Embryonic facial prominence (tissue), 1 donor: ENCODE data around the gene DBNL.

Source experiments
- DNase-seq: peaks from one replicate; pipeline ENCODE4 v3.0.0-alpha.2; 2016; ENCODE audit errors: extremely low spot score

The DBNL gene

DNA sequence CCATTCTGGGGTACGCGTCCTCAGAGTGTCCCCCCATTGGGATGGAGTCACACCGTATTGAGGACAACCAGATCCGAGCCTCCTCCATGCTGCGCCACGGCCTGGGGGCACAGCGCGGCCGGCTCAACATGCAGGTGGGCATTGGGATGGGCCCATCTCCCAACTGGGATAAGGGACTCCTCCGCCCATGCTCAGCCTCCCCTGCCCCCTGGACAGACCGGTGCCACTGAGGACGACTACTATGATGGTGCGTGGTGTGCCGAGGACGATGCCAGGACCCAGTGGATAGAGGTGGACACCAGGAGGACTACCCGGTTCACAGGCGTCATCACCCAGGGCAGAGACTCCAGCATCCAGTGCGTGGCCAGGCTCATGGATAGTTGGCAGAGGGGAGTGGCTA, 65.5 kb downstream of the DBNL start:
- no peak for DNase-seq

DNA sequence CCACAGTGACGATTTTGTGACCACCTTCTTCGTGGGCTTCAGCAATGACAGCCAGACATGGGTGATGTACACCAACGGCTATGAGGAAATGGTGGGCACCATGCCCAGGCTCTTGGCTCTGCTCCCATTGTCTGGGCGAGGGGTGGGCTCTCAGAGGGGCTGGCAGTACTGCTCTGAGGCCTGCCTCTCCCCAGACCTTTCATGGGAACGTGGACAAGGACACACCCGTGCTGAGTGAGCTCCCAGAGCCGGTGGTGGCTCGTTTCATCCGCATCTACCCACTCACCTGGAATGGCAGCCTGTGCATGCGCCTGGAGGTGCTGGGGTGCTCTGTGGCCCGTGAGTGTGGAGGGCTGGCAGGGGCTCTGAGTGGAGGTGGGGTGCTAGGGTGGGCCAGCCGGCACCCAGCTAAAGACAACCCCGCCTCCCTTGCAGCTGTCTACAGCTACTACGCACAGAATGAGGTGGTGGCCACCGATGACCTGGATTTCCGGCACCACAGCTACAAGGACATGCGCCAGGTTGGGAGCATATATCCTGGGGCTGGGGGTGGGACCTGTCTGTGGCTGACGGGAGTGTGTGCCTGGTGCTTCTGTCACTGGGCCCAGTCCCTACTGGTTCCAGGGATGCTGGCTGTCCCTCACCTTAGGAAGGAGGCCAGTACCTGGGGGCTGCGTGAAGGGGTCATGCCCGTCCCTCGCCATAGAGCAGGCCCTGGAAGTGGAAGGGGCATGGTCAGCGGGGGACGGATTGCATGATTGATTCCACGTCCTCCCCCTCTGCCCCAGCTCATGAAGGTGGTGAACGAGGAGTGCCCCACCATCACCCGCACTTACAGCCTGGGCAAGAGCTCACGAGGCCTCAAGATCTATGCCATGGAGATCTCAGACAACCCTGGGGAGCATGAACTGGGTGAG, 66.5 kb downstream of the DBNL start:
- DNase-seq = no peak
